Neural progenitor cell (in vitro differentiated cells): Measurements from ENCODE around the gene WDR70. TPM values are rescaled to one million over a fixed set of nuclear protein-coding genes. Genes with fewer than 3 reads are reported as not detected.
"Not testable (repeated sequence)": the region's sequence is repeated elsewhere in the genome, so short reads cannot be mapped to it uniquely, and the experiment has no call there.

Experiments used
- DNase-seq: peaks from one replicate; pipeline ENCODE4 v3.0.0-alpha.2; 2016; ENCODE audit warnings: low spot score
- H2AFZ ChIP-seq: fragments of 200-600 bp; sonication (generic); replicated peaks from 2 replicates; pipeline ENCODE4 v1.6.1; 2016; ENCODE audit warnings: antibody characterized with exemption
- H3F3A ChIP-seq: fragments of 200-600 bp; sonication (generic); 2 replicates; pipeline ENCODE4 v1.6.1; 2016; ENCODE audit warnings: antibody characterized with exemption, low read depth
- H3K27ac ChIP-seq: fragments of 200-600 bp; sonication (generic); 2 replicates; pipeline ENCODE4 v1.5.1; 2016; ENCODE audit warnings: mild to moderate bottlenecking
- H3K27me3 ChIP-seq: fragments of 200-600 bp; sonication (generic); 2 replicates; pipeline ENCODE4 v1.6.1; 2016; ENCODE audit warnings: mild to moderate bottlenecking, moderate library complexity
- H3K36me3 ChIP-seq: fragments of 200-600 bp; sonication (generic); 2 replicates; pipeline ENCODE4 v1.5.1; 2016
- H3K4me1 ChIP-seq: fragments of 200-600 bp; sonication (generic); 2 replicates; pipeline ENCODE4 v1.6.1; 2016; ENCODE audit warnings: mixed run types
- H3K4me2 ChIP-seq: fragments of 200-600 bp; sonication (generic); 2 replicates; pipeline ENCODE4 v1.6.1; 2016
- H3K4me3 ChIP-seq: fragments of 200-600 bp; sonication (generic); 2 replicates; pipeline ENCODE4 v1.5.1; 2016
- H3K79me2 ChIP-seq: fragments of 200-600 bp; sonication (generic); 2 replicates; pipeline ENCODE4 v1.6.1; 2016; ENCODE audit warnings: low read depth
- H3K9ac ChIP-seq: fragments of 200-600 bp; sonication (generic); 2 replicates; pipeline ENCODE4 v1.6.1; 2016
- H3K9me3 ChIP-seq: fragments of 200-600 bp; sonication (generic); 2 replicates; pipeline ENCODE4 v1.5.1; 2016; ENCODE audit warnings: low read depth
- H4K20me1 ChIP-seq: fragments of 200-600 bp; sonication (generic); 2 replicates; pipeline ENCODE4 v1.6.1; 2016; ENCODE audit warnings: low read depth
- H3K27ac Mint-ChIP-seq: 3 replicates; pipeline ENCODE4 v1.8.0; 2021; ENCODE audit warnings: mixed read lengths
- H3K27me3 Mint-ChIP-seq: 2 replicates; pipeline ENCODE4 v1.8.0; 2022; ENCODE audit warnings: low read depth, mild to moderate bottlenecking, inconsistent platforms, moderate library complexity, mixed read lengths; ENCODE audit not compliant: insufficient read depth
- H3K36me3 Mint-ChIP-seq: 3 replicates; pipeline ENCODE4 v1.8.0; 2021; ENCODE audit warnings: mixed read lengths
- H3K4me1 Mint-ChIP-seq: 3 replicates; pipeline ENCODE4 v1.8.0; 2021; ENCODE audit warnings: mixed read lengths
- H3K4me3 Mint-ChIP-seq: 3 replicates; pipeline ENCODE4 v1.8.0; 2021; ENCODE audit warnings: mild to moderate bottlenecking, moderate library complexity, mixed read lengths
- H3K9me3 Mint-ChIP-seq: 3 replicates; pipeline ENCODE4 v1.8.0; 2020; ENCODE audit warnings: mixed read lengths
- CTCF ChIP-seq: fragments of 200-600 bp; sonication (generic); IDR thresholded peaks from 2 replicates; pipeline ENCODE4 v1.5.1; 2017; ENCODE audit warnings: antibody characterized with exemption, mild to moderate bottlenecking
- EZH2 ChIP-seq: fragments of 200-600 bp; sonication (generic); IDR thresholded peaks from 2 replicates; pipeline ENCODE4 v1.6.1; 2017; ENCODE audit warnings: antibody characterized with exemption, mild to moderate bottlenecking, moderate library complexity
- EZH2phosphoT487 ChIP-seq: fragments of 200-600 bp; sonication (generic); IDR thresholded peaks from 2 replicates; pipeline ENCODE4 v1.6.1; 2017; ENCODE audit warnings: antibody characterized with exemption
- total RNA-seq: library from RNA; depleted of rRNA; stranded (reverse); fragments of >200 nt; gene quantifications from 2 replicates; pipeline ENCODE4 v1.2.3, GENCODE V29; 2015; ENCODE audit warnings: low replicate concordance

WDR70 gene
- total RNA-seq, 1 donor from 2014 or later, result 46.2 TPM

GRCh38 chr5:37471666-37472197 is 92.6 kb downstream of the WDR70 start:
- no peak overlapping the region for H3K9ac ChIP-seq
- Mint-ChIP-seq H3K4me3 (no peak overlapping the region), H3K27me3 (no peaks in the 10 kb centered on the region), H3K4me1 (no peaks in the 10 kb centered on the region), H3K36me3 (peaks cover 12% of the 10 kb centered on the region), H3K9me3 (peaks cover 7% of the 10 kb centered on the region), H3K27ac (no peak overlapping the region)
- no peaks in the 10 kb centered on the region for H3K9me3 ChIP-seq
- no peaks in the 10 kb centered on the region for H4K20me1 ChIP-seq
- H3K27me3 ChIP-seq, result no peaks in the 10 kb centered on the region
- DNase-seq, result no peak
- H2AFZ ChIP-seq, result no peak overlapping the region
- H3K79me2 ChIP-seq, result no peaks in the 10 kb centered on the region
- H3K4me2 ChIP-seq, result no peak overlapping the region
- H3K36me3 ChIP-seq, result peaks cover 6% of the 10 kb centered on the region
- H3K4me3 ChIP-seq, result no peak overlapping the region
- H3K27ac ChIP-seq, result no peak overlapping the region
- TF ChIP-seq EZH2, result no peak
- no peak for TF ChIP-seq EZH2phosphoT487
- TF ChIP-seq CTCF, result no peak
- H3F3A ChIP-seq, result no peaks in the 10 kb centered on the region
- no peaks in the 10 kb centered on the region for H3K4me1 ChIP-seq

GRCh38 chr5:37477426-37477825 is 98.3 kb downstream of the WDR70 start:
- Histone ChIP-seq H3F3A (no peaks in the 10 kb centered on the region), H3K27ac (no peak overlapping the region), H3K79me2 (no peaks in the 10 kb centered on the region), H3K9ac (no peak overlapping the region), H2AFZ (no peak overlapping the region), H3K27me3 (no peaks in the 10 kb centered on the region), H3K4me2 (no peak overlapping the region), H3K9me3 (no peaks in the 10 kb centered on the region), H3K36me3 (peaks cover 11% of the 10 kb centered on the region), H4K20me1 (no peaks in the 10 kb centered on the region), H3K4me1 (no peaks in the 10 kb centered on the region), H3K4me3 (no peak overlapping the region)
- Mint-ChIP-seq H3K27me3 (peaks cover 2% of the 10 kb centered on the region), H3K27ac (no peak overlapping the region), H3K4me1 (no peaks in the 10 kb centered on the region), H3K4me3 (no peak overlapping the region), H3K36me3 (peaks cover 33% of the 10 kb centered on the region), H3K9me3 (peaks cover 20% of the 10 kb centered on the region)
- DNase-seq, result no peak
- TF ChIP-seq EZH2 (no peak), EZH2phosphoT487 (no peak), CTCF (no peak)

GRCh38 chr5:37478121-37478894 is 99.2 kb downstream of the WDR70 start:
- Histone ChIP-seq H3K9ac (no peak overlapping the region), H4K20me1 (no peaks in the 10 kb centered on the region), H3K4me1 (no peaks in the 10 kb centered on the region), H3F3A (no peaks in the 10 kb centered on the region), H3K4me3 (no peak overlapping the region), H3K4me2 (no peak overlapping the region), H3K9me3 (no peaks in the 10 kb centered on the region), H3K27me3 (no peaks in the 10 kb centered on the region), H2AFZ (no peak overlapping the region), H3K36me3 (peaks cover 11% of the 10 kb centered on the region), H3K27ac (no peak overlapping the region), H3K79me2 (no peaks in the 10 kb centered on the region)
- peaks cover 2% of the 10 kb centered on the region for H3K27me3 Mint-ChIP-seq
- no peak for DNase-seq
- H3K36me3 Mint-ChIP-seq, result peaks cover 37% of the 10 kb centered on the region
- peaks cover 22% of the 10 kb centered on the region for H3K9me3 Mint-ChIP-seq
- no peak overlapping the region for H3K27ac Mint-ChIP-seq
- no peaks in the 10 kb centered on the region for H3K4me1 Mint-ChIP-seq
- TF ChIP-seq EZH2phosphoT487 (no peak), CTCF (no peak), EZH2 (no peak)
- no peak overlapping the region for H3K4me3 Mint-ChIP-seq

DNA sequence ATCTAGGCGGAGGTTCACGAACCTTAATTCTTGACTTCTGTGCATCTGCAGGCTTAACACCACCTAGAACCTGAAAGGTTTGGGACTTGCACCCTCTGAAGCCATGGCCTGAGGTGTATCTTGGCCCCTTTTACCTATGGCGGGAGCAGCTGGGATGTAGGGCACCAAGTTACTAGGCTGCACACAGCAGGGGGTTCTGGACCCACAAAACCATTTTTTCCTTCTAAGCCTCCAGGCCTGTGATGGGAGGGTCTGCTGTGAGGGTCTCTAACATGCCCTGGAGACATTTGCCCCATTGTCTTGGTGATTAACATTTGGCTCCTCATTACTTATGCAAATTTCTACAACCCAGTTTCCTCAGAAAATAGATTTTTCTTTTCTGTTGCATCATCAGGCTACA is 102.3 kb downstream of the WDR70 start:
- H3F3A ChIP-seq, H2AFZ ChIP-seq, H3K4me1 ChIP-seq, H3K4me2 ChIP-seq, H3K9me3 ChIP-seq, H3K27ac Mint-ChIP-seq, H4K20me1 ChIP-seq, H3K4me1 Mint-ChIP-seq, H3K4me3 Mint-ChIP-seq, H3K27me3 ChIP-seq, H3K4me3 ChIP-seq, H3K27me3 Mint-ChIP-seq, H3K9ac ChIP-seq, H3K27ac ChIP-seq, DNase-seq, H3K79me2 ChIP-seq: not testable (repeated sequence)
- peaks cover 20% of the 10 kb centered on the region for H3K9me3 Mint-ChIP-seq
- peaks cover 11% of the 10 kb centered on the region for H3K36me3 ChIP-seq
- peaks cover 41% of the 10 kb centered on the region for H3K36me3 Mint-ChIP-seq
